Colonic mucosa (tissue), 4 donors: Measurements from ENCODE around the gene HYKK. TPM values are rescaled to one million over a fixed set of nuclear protein-coding genes. Genes with fewer than 3 reads are reported as not detected.
"Not testable (repeated sequence)": the region's sequence is repeated elsewhere in the genome, so short reads cannot be mapped to it uniquely, and the experiment has no call there.

ENCODE experiments used
- DNase-seq: peaks from one replicate; pipeline ENCODE4 v3.0.0-alpha.2; 2020
- H3K27ac ChIP-seq: fragments of 200-600 bp; one replicate; pipeline ENCODE4 v1.8.0; 2021
- H3K27me3 ChIP-seq: fragments of 200-600 bp; one replicate; pipeline ENCODE4 v1.8.0; 2021
- H3K36me3 ChIP-seq: fragments of 200-600 bp; one replicate; pipeline ENCODE4 v1.8.0; 2021
- H3K4me1 ChIP-seq: fragments of 200-600 bp; one replicate; pipeline ENCODE4 v1.8.0; 2021; ENCODE audit warnings: mild to moderate bottlenecking
- H3K4me3 ChIP-seq: fragments of 200-600 bp; one replicate; pipeline ENCODE4 v1.8.0; 2021
- H3K9ac ChIP-seq, 2 donors: one replicate each; pipeline ENCODE4 v1.7.0; 2013; ENCODE audit warnings: control low read depth in 2 of 2, low read depth in 2 of 2, low read length in 2 of 2
- H3K9me3 ChIP-seq: fragments of 200-600 bp; one replicate; pipeline ENCODE4 v1.8.0; 2021
- CTCF ChIP-seq: fragments of 200-600 bp; IDR thresholded peaks from one replicate; pipeline ENCODE4 v1.8.0; 2022; ENCODE audit warnings: antibody characterized with exemption, mild to moderate bottlenecking
- intact Hi-C: fragments of 100-400 bp; cut with DNase I; formaldehyde crosslinking; loops from one replicate; pipeline ENCODE4 v1.14.1; 2022
- total RNA-seq, 2 donors: library from RNA; stranded (reverse); fragmentation: NEBNext Ultra II Directional in 1 of 2; extraction: Animal tissue kit (Norgen Biotek cat#: 25700) in 1 of 2; gene quantifications; one replicate each; pipeline ENCODE4 v1.2.1, GENCODE V29; 2021
- donor health status: healthy.
- donor health status: DM: no; HTN: no; CAD: no.
- donor health status: DM: no; HTN: no; CAD: no.

Gene HYKK
- total RNA-seq, 2 donors from 2014 or later, result 7.2 to 7.6 TPM

- intact Hi-C loops, result no loop called here
- no peak for TF ChIP-seq CTCF
- no peak for DNase-seq
These were observed 28.8 kb downstream of the HYKK start for GRCh38 chr15:78536134-78536533.

GRCh38 chr15:78537266-78537905 lies 30.0 kb downstream of the HYKK start:
- intact Hi-C loops, result no loop called here
- no peaks in the 10 kb centered on the region for H3K4me1 ChIP-seq
- H3K27ac ChIP-seq, result no peak overlapping the region
- H3K4me3 ChIP-seq, result no peak overlapping the region
- no peaks in the 10 kb centered on the region for H3K9me3 ChIP-seq
- no peaks in the 10 kb centered on the region for H3K27me3 ChIP-seq
- TF ChIP-seq CTCF, result no peak
- H3K9ac ChIP-seq, result no peak overlapping the region
- H3K36me3 ChIP-seq, result no peaks in the 10 kb centered on the region
- DNase-seq, result no peak

More at GRCh38 chr15:78536134-78536533, 28.8 kb downstream of the HYKK start:
- H3K36me3 ChIP-seq, result no peaks in the 10 kb centered on the region
- H3K4me3 ChIP-seq, result no peak overlapping the region
- H3K27me3 ChIP-seq, result no peaks in the 10 kb centered on the region
- no peak overlapping the region for H3K27ac ChIP-seq
- no peaks in the 10 kb centered on the region for H3K4me1 ChIP-seq
- no peaks in the 10 kb centered on the region for H3K9me3 ChIP-seq
- H3K9ac ChIP-seq, result no peak overlapping the region

GRCh38 chr15:78538358-78538757 lies 31.0 kb downstream of the HYKK start:
- Histone ChIP-seq H3K27ac (no peak overlapping the region), H3K4me3 (no peak overlapping the region), H3K9me3 (no peaks in the 10 kb centered on the region), H3K36me3 (no peaks in the 10 kb centered on the region), H3K4me1 (no peaks in the 10 kb centered on the region), H3K27me3 (no peaks in the 10 kb centered on the region), H3K9ac (no peak overlapping the region)
- intact Hi-C loops, result no loop called here
- DNase-seq, result no peak
- TF ChIP-seq CTCF, result no peak

GRCh38 chr15:78539464-78540140 lies 32.2 kb downstream of the HYKK start:
- H3K4me3 ChIP-seq, result peak overlapping the region; percentile 83
- intact Hi-C loops, DNase-seq, H3K4me1 ChIP-seq, H3K27me3 ChIP-seq, H3K9me3 ChIP-seq, H3K36me3 ChIP-seq: not testable (repeated sequence)
- H3K27ac ChIP-seq, result peak overlapping the region; percentile 86
- H3K9ac ChIP-seq, result peak overlapping the region; percentile 78 to 97

GRCh38 chr15:78540141-78540870 lies 32.9 kb downstream of the HYKK start, which contains the start of gene PSMA4:
PSMA4 (plus strand) TSS chr15:78540444; CDS start chr15:78541928, 1,484 bp downstream.
- Histone ChIP-seq H3K27ac (peak within 1 kb of the TSS; percentile 86), H3K4me1 (no peaks in the 10 kb centered on the region), H3K36me3 (peaks cover 4% of the 10 kb centered on the region), H3K27me3 (no peaks in the 10 kb centered on the region), H3K9ac (peak within 1 kb of the TSS; percentile 78 to 97), H3K9me3 (no peaks in the 10 kb centered on the region), H3K4me3 (peak within 1 kb of the TSS; percentile 83)
- TF ChIP-seq CTCF, result no peak
- peak; percentile 95 for DNase-seq
- intact Hi-C loops, result no loop called here
